GM18507 (cell line): Measurements from ENCODE around the gene CDON.

Experiments
- DNase-seq: peaks from one replicate; pipeline ENCODE4 v3.0.0; 2011; ENCODE audit warnings: low read depth; ENCODE audit not compliant: insufficient read length; ENCODE audit errors: extremely low spot score
- FAIRE-seq: peaks from 2 replicates; lab custom pipeline; 2011; peaks lifted over from hg19 to GRCh38; lab: Jason Lieb, UNC

The CDON gene, protein sequence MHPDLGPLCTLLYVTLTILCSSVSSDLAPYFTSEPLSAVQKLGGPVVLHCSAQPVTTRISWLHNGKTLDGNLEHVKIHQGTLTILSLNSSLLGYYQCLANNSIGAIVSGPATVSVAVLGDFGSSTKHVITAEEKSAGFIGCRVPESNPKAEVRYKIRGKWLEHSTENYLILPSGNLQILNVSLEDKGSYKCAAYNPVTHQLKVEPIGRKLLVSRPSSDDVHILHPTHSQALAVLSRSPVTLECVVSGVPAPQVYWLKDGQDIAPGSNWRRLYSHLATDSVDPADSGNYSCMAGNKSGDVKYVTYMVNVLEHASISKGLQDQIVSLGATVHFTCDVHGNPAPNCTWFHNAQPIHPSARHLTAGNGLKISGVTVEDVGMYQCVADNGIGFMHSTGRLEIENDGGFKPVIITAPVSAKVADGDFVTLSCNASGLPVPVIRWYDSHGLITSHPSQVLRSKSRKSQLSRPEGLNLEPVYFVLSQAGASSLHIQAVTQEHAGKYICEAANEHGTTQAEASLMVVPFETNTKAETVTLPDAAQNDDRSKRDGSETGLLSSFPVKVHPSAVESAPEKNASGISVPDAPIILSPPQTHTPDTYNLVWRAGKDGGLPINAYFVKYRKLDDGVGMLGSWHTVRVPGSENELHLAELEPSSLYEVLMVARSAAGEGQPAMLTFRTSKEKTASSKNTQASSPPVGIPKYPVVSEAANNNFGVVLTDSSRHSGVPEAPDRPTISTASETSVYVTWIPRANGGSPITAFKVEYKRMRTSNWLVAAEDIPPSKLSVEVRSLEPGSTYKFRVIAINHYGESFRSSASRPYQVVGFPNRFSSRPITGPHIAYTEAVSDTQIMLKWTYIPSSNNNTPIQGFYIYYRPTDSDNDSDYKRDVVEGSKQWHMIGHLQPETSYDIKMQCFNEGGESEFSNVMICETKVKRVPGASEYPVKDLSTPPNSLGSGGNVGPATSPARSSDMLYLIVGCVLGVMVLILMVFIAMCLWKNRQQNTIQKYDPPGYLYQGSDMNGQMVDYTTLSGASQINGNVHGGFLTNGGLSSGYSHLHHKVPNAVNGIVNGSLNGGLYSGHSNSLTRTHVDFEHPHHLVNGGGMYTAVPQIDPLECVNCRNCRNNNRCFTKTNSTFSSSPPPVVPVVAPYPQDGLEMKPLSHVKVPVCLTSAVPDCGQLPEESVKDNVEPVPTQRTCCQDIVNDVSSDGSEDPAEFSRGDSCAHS (N-terminal part only)

DNA sequence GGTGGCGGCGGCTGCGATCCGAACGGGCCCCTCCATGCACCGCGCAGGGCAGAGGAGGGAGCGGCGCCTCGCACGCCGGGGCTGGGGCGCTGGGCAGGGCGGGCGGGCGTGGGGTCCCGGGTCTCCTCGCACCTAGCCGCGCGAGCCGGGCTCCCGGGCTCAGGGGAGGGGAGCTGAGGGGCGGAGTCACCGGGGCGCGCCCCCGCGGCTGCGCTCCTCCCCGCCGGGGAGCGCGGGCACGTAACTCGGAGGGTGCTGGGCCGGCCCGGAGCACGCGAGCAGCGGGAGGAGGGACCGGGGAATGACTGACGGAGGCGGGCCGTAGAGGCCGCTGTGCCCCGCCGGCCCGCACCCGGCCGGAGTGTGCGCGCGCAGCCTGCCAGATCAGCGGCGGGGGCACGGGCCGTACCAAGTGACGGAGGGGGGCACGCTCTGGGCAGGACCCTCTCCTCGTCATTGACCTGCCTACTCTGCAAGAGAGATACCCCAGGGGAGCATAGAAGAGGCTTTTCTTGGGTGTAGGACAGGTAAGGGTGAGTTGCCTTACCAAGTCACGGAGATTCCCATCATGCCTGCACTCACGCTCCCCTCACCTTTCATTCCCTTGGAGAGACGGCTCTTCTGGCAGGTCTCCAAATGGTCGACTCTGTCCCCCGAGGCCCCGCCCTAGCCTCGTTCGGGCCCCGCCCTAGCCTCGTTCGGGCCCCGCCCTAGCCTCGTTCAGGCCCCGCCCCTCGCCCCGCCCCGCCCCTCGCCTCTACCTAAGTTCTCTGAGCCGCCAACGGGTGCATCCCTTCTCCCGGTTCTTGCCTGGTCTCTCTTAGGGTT, at the start of gene CDON:
Gene CDON (minus strand): TSS at position 188 of the 828 bp plus-strand sequence. CDS start 39,390 bp downstream, outside the sequence.
- DNase-seq (peak; percentile 99), FAIRE-seq (peak; percentile 94)

DNA sequence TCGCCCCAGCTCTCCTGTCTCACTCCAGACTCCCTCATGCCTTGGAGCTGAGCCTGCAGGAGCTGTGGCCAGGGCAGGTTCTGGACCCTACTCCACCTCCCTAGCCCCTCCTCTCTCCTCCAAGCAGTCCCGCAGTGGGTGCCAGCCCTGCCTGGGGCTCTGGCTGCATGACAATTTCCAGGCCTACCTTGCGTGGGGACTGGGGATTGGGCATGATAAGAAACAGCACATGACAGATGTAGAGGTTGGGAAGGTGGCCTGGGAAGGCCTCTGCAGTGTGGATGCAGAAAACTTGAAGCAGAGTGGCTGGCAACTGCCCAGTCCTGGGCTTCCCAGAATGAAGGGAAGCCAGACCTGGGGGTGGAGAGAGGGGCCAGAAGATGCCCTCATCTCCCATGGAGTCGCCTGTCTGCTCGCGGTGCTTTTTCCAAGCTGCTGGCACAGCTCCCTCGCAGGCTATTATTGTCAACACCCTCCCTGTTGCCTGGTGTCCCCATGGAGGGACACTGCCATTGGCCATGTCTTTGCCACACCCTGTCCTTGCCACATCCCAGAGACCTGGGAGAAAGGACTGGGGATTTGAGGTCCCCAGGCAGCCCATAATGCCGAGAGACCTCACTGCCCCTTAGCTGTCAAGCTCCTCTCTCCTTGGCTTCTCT, 48.9 kb upstream of the CDON start:
- FAIRE-seq (no peak), DNase-seq (no peak)

DNA sequence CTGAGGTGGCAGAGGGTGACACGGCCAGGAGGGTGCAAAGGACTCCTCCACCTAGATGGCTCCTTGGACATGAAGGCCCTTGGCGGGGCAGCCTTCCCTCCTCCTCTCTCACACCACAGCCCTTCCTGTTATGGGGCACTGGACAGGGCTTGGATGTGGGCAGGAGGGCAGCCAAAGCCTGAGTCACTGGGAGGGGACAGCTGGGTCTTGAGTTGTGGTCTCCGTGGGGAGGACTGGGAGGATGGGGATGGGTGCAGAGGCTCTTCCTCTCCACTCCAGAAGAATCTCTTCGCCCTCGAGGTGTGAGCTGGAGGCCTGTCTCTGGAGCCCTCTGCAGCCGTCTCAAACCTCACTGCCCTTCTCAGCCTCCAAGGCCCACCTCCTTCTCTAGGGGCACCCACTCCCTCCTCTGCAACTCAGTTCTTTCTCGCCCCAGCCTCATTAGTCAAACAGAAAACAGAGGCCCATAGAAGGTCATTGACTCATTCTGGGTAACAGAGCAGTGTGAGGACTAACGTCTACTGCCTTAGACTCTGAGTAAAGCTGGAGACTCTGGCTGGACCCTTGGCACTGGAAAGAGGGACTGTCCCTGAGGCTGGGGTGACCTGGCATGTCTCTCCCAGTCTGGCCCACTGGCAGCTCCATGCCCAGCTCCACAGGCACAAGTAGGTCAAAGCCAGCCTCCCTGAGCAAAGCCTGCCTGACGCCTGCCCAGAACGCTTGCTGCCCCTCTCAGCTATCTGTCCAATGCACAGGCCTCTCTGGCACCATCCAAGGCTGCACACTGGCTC, 47.5 kb upstream of the CDON start:
- DNase-seq, result no peak
- FAIRE-seq, result no peak

DNA sequence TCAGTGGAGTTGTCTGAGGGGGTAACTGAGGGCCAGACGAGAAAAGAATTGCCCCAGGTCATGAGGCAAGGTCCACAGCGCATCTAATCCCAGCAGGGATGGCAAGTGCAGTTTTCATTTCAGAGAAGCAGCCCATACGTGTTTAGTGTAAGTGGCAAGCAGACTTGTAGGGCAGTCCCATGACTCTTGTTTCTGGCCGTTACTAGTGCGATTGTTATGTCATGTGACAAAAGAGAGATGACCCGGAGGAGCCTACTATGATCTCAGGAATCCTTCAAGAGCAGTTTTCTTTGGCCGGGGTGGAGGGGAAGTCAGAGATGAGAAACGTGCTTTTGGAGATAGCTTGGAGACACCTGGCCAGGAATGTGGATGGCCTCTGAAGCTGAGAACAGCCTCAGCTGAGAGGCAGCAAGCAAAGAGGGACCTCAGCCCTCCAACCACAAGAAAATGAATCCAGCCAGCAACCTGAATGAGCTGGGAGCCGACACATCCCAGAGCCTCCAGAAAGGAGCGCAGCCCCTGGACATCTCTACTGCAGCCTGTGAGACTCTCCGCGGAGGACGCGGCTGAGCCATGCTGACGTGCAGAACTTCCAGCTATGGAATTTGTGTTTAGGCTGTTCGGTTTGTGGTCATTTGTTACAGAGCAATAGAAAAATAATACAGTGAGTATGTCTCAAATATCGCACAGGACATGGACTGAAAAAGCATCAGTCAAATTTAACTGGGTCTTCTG, 44.1 kb upstream of the CDON start:
- DNase-seq (no peak), FAIRE-seq (no peak)

DNA sequence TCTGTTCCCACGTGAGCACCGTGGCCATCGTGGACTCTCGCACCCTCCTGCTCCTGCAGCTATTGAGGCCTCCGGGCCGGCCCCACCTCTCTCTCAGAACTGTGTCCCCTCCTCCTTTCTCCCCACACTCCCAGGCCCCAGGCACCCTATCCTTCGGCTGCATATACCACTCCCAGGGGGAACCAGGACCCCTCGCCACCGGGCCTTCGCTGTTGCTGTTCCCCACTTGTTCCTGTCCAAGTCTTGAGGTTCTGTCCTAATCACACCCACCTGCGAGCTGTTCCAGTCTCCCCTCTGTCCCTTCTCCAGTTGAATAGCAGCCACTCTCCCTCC, 43.0 kb upstream of the CDON start:
- no peak for DNase-seq
- FAIRE-seq, result no peak

DNA sequence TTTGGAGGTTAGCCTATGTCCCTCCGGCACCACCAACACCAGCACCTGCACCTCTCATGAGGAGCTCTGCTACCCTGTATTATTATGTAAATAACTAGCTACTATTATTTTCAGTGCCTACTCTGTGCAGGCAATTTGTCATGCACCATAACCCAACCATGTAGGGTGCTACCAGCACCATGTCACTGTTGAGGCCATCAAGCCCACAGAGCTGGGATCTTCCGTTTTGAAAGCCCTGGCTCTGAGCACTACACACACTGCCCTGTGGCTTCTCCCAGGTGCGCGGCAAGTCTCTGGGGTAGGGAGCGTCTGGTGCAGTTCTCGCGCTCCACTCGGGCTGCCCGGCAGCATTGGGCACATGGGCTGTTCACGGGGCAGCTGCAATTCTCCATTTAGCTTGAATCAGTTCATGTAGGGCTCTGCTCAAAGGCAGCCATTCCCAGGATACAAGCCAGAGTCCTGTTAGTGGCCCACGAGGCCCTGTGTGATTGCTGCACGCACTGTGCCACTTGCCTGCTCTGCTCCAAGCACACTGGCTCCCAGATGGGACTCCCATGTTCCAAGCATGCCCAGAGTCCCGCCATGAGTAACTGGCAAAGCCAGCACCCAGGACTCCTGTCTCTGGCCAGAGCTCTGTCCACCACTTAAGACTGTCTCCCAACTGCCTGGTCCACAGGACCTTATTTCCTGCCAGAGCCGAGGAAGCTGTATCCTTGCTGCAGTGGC, 42.5 kb upstream of the CDON start:
- DNase-seq (no peak), FAIRE-seq (no peak)

DNA sequence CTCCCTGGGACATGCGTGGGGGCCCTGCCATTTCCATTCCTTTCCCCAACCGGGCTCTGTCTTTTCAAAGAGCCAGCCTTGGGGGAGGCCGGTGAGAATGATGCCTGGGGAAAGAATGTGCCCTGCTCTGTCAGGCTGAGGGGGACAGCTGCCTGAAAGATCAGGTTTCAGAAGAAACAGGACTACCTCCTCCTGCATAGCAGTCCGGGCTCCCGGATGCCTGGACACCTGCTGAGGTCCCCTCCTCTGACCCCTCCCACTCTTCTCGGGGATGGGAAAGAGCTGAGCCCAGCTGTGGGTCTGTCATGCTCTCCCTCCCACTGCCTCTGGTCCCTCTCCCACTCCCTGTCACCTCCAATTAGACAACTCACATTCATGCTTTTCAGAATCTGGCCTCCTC, 41.8 kb upstream of the CDON start:
- DNase-seq (no peak), FAIRE-seq (no peak)

DNA sequence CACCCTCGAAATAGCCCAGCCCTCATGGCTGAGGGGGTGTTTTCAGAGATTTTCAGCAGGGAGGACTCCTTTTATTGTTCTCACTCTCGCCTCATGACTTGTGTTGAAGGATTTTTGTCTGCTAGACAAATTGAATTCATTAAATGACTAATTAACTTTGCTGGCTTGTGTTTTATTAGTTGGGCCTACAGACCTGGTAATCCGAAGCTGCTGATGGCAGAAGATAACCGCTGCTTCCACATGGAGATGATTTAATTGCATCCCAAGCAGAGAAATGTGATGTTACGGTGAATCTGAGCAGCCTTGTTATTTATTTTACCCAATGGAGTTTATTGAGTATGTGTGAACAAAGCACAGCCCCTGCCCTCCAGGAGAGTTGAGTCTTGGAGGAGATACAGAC, 40.5 kb upstream of the CDON start:
- FAIRE-seq, result no peak

DNA sequence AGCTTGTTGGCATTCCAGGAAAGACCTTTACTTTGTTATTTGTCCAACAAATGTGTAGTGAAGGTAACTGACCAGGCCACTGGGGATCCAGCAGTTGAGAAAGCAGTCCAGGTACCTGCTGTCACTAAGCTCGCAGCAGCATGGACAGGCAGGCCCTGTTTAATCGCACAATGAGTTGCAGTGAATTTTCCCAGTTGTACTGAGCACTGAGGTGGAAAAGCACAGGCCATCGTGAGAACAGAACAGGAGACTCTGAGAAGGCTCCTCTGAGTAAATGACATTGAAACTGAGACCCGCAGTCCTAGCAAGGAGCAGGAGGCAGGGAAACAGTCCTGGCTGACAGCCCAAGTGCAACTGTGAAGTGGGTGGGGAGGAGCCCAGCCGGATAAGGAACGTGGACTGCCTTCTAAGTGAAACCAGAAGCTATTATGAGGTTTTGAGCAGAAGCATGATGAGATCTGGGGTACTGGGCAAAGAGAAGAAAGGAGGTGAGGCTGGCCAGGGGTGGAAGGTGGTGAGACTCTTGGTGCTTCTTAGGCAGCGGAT, 39.8 kb upstream of the CDON start:
- DNase-seq, result no peak
- FAIRE-seq, result no peak

More for the DNA sequence above, 40.5 kb upstream of the CDON start:
- no peak for DNase-seq

DNA sequence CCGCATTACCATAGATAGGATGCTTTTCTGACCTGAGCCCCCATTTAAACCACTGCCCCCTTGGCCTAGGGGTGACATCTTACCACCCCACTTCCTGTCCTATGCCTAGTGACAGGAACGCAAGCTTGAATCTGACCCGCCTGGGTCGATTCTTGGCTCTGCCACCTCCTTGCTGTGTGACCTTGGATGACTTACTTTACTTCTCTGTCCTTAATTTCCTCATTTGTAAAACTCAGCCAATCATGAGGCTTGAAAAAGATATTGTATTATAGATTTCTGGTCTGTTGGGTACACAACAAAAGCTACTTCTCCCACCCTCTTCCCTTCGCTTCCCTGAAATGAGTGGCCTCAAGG, 39.2 kb upstream of the CDON start:
- DNase-seq (no peak), FAIRE-seq (no peak)

DNA sequence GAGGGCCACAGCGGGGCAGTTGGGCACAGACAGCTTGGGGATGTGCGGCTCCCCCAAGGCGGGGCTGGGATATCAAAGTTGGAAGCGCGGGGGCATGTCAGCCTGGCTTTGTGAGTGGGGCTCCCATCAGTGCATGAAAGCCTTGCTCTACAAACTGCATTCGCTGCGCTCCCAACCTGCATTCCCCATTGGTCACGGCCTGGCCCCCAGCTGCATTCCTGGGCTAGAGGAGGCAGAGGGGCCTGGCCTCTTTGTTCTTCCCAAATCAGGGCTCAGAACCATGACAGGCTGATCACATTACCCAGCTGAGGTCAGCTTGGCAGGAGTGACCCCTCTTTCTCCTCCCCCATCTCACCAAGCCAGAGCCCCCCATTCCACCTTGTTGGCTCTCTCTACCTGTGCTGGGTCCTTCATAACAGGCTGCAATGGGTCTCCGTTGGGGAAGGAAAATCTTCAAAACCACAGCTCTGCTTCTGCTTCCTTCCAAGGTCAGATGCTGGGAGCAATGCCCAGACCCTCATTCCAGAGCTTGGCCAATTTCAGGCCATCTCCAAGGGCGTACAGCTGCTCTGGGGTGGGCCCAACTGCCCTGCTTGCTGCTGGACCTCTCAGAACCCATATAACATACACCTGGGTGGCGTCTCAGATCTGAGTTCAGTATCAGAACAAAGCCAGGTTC, 38.7 kb upstream of the CDON start:
- FAIRE-seq (no peak), DNase-seq (no peak)

DNA sequence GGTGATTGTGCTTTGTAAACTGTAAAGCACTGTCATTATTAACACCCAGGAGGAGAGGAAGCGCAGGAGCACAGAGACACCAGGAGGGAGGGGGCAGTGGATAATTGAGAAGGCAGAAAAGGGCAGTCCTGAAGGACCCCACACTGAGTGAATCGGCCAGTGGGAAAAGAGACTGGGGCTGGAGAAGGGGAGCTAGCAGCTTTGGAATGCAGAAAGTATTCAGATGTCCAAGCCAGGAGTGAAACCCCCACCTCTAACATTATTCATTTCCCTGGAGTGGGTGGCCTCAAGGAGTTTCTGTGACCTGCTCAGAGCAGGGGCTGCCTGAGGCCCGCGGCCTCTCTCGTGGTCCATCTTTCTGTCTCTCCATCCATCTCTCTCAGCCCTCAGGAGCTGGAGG, 38.0 kb upstream of the CDON start:
- FAIRE-seq (no peak), DNase-seq (no peak)

DNA sequence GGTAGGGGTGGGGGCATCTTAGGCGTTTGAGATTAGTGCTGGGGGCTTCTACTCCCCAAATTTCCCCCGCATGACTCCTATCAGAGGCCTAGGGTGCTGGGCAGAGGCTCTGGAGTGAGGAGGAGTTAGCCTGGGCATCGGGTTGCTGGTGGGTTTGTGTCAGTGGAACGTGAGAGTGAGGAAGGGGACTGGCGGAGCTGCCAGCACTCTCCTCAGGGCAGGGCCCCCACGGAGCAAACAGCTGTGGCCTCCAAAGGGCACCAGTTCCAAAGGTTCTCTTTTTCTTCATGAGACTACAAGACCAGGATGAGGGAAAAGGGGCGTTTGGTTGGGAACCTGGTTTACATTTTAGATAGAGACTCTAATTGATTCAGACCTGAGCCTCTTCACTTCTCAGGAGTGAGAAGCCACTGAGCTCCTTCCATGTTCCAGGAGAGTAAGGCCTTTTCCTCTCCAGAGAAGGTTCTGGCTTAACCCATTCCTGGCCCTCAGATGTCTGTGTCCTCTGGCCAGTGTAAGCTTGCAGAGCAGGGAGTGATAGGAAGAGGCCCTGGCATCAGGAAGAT, 35.6 kb upstream of the CDON start:
- FAIRE-seq (no peak), DNase-seq (no peak)

DNA sequence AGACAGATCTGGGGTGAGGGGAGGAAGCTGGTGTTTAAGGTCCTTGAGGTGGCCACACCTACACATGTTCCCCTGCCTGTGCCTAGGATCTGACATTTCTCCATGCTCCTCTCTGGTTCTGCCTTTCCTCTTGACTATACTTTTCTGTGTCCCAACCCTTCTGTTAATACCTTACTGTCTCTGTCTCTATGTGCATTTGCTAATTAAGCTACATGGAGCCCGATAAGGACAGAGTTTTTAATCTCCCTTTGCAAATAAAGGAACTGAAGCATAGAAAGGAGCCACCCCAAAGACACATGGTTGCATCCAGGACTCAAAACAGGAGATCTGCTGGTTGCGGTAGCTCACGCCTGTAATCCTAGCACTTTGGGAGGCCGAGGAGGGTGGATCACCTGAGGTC, 33.1 kb upstream of the CDON start:
- FAIRE-seq (no peak), DNase-seq (no peak)

DNA sequence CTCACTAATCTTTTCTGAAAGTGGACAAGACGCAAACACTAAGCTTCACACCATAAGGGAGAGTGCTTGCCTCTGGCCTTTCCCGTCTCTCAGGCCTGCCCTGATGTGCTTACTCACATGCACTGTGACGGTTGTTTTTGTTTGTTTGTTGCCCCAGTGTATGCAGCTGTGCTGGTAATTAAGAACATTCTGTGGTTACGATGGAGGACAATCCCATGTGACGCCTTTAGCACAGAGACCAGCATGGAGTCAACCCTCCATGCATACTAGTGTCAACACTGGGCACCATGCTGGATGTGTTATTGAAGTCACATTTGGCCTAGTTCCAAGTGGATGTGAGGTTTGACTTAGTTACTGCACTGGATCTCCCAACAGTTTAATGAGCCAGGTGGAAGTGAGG, 27.8 kb upstream of the CDON start:
- DNase-seq, result no peak
- no peak for FAIRE-seq

DNA sequence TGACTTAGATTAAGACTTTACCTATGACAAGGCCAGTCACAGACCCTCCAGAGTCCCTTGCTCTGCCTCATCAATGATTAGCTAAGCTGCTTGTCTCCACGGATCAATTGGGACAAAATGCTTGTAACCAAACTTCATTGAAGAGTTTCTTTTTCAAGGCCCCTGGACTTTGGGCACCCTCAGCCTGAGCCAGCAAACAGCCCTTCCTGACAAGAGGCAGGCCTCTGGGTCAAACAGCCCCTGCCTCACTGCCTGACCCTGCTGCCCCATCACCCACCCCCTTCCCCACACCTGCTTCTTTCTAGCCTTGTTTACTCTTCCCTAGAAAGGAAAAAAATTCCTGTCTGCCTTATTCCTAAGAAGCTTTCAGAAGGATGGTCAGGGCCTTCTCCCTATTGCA, 26.3 kb upstream of the CDON start:
- DNase-seq (no peak), FAIRE-seq (no peak)
